Measurements from ENCODE around the gene FGB.

The FGB gene

GRCh38 chr4:154574311-154574710, 11.5 kb downstream of the FGB start:
- POLR2A ChIA-PET = no interaction called here
- no peak for DNase-seq (ENCODE audit: extremely low spot score)
- CTCF ChIA-PET = interaction anchor here (1.1 kb wide), 1 partner anchor 15 kb away, joined by 4 read pairs; no protein-coding TSS in a partner anchor
- no peak for TF ChIP-seq ZNF384 (IDR thresholded peaks at IDR 0.05)

DNA sequence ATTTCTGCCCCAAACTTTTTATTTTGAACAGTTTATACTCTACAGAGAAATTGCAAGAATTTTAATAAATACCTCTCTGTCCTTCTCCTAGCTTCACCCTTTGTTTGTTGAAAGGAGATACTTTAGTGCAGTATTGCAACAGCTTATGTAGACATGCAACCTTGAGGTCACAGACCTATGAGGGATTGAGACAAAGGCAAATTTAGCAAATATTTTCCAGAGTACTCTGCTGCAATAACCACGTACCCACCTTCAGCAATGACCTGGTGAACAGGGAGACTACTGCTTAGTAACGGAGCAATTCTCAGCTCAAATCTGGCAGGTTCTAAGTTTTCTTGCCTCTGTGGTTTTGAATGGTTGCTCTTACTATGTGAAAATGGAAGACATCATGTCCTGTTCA, 14.5 kb downstream of the FGB start:
- DNase-seq (ENCODE audit: extremely low spot score) = no peak
- CTCF ChIA-PET = interaction anchor here (0.8 kb wide), 1 partner anchor 41 kb away, joined by 3 read pairs; no protein-coding TSS in a partner anchor
- POLR2A ChIA-PET = interaction anchor here (0.7 kb wide), 1 partner anchor 27 kb away, joined by 3 read pairs; the partner anchor contains the start of gene PLRG1
- TF ChIP-seq, protein P1, sequence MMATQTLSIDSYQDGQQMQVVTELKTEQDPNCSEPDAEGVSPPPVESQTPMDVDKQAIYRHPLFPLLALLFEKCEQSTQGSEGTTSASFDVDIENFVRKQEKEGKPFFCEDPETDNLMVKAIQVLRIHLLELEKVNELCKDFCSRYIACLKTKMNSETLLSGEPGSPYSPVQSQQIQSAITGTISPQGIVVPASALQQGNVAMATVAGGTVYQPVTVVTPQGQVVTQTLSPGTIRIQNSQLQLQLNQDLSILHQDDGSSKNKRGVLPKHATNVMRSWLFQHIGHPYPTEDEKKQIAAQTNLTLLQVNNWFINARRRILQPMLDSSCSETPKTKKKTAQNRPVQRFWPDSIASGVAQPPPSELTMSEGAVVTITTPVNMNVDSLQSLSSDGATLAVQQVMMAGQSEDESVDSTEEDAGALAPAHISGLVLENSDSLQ (IDR thresholded peaks at IDR 0.05) = no peak
- TF ChIP-seq FOXK2 (IDR thresholded peaks at IDR 0.05) (no peak), SUZ12 (IDR thresholded peaks at IDR 0.05) (no peak), L3MBTL2 (conservative IDR thresholded peaks at IDR 0.05) (no peak), FOXM1 (IDR thresholded peaks at IDR 0.05; ENCODE audit: borderline replicate concordance) (no peak), SP1 (IDR thresholded peaks at IDR 0.05) (no peak), FOXA1 (IDR thresholded peaks at IDR 0.05) (no peak), BHLHE40 (IDR thresholded peaks at IDR 0.05; ENCODE audit: borderline replicate concordance) (no peak), ARNT (IDR thresholded peaks at IDR 0.05) (no peak), HDGF (IDR thresholded peaks at IDR 0.05; ENCODE audit: borderline replicate concordance) (no peak), ELF4 (IDR thresholded peaks at IDR 0.05) (no peak), TARDBP (IDR thresholded peaks at IDR 0.05) (no peak), CTBP1 (IDR thresholded peaks at IDR 0.05; ENCODE audit: borderline replicate concordance) (no peak), LEF1 (IDR thresholded peaks at IDR 0.05; ENCODE audit: borderline replicate concordance) (no peak), ZNF384 (IDR thresholded peaks at IDR 0.05) (no peak), NFRKB (IDR thresholded peaks at IDR 0.05) (no peak)

DNA sequence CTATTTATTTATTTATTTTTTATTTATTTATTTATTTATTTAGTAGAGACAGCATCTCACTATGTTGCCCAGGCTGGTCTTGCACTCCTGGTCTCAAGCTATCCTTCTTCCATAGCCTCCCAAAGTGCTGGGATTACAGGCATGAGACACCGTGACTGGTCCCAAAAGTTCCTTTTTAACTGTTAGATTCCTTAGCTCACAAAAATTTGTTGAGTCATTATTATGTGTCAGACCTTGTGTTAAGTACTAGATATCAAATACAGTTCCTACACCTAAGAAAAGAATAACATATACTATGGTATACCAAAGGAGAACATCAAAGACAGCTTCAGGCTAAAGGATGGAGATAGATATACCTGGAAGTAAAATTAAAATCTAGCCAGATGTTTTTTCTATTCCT, 16.1 kb downstream of the FGB start:
- ChIA-PET POLR2A (no interaction called here), CTCF (no interaction called here)
- TF ChIP-seq SUZ12 (IDR thresholded peaks at IDR 0.05) (no peak), SP1 (IDR thresholded peaks at IDR 0.05) (no peak), HDGF (IDR thresholded peaks at IDR 0.05; ENCODE audit: borderline replicate concordance) (no peak), ARNT (IDR thresholded peaks at IDR 0.05) (no peak), TARDBP (IDR thresholded peaks at IDR 0.05) (no peak), FOXM1 (IDR thresholded peaks at IDR 0.05; ENCODE audit: borderline replicate concordance) (no peak)
- TF ChIP-seq, protein P1 (IDR thresholded peaks at IDR 0.05) = no peak
- DNase-seq (ENCODE audit: extremely low spot score) = no peak

GRCh38 chr4:154579927-154580326, 17.1 kb downstream of the FGB start:
- CTCF ChIA-PET = no interaction called here
- TF ChIP-seq, protein P1 (IDR thresholded peaks at IDR 0.05) = no peak
- no peak for TF ChIP-seq ELF4 (IDR thresholded peaks at IDR 0.05)
- TF ChIP-seq HDGF (IDR thresholded peaks at IDR 0.05; ENCODE audit: borderline replicate concordance) = no peak
- no peak for TF ChIP-seq SUZ12 (IDR thresholded peaks at IDR 0.05)
- TF ChIP-seq SP1 (IDR thresholded peaks at IDR 0.05) = no peak
- TF ChIP-seq TARDBP (IDR thresholded peaks at IDR 0.05) = no peak
- TF ChIP-seq LEF1 (IDR thresholded peaks at IDR 0.05; ENCODE audit: borderline replicate concordance) = no peak
- no peak for TF ChIP-seq ARNT (IDR thresholded peaks at IDR 0.05)
- no peak for TF ChIP-seq FOXK2 (IDR thresholded peaks at IDR 0.05)
- no peak for TF ChIP-seq CTBP1 (IDR thresholded peaks at IDR 0.05; ENCODE audit: borderline replicate concordance)
- no peak for TF ChIP-seq NFRKB (IDR thresholded peaks at IDR 0.05)
- TF ChIP-seq BHLHE40 (IDR thresholded peaks at IDR 0.05; ENCODE audit: borderline replicate concordance) = no peak
- TF ChIP-seq L3MBTL2 (conservative IDR thresholded peaks at IDR 0.05) = no peak
- TF ChIP-seq FOXA1 (IDR thresholded peaks at IDR 0.05) = no peak
- no peak for TF ChIP-seq FOXM1 (IDR thresholded peaks at IDR 0.05; ENCODE audit: borderline replicate concordance)
- TF ChIP-seq ZNF384 (IDR thresholded peaks at IDR 0.05) = no peak
- no peak for DNase-seq (ENCODE audit: extremely low spot score)
- POLR2A ChIA-PET = no interaction called here

DNA sequence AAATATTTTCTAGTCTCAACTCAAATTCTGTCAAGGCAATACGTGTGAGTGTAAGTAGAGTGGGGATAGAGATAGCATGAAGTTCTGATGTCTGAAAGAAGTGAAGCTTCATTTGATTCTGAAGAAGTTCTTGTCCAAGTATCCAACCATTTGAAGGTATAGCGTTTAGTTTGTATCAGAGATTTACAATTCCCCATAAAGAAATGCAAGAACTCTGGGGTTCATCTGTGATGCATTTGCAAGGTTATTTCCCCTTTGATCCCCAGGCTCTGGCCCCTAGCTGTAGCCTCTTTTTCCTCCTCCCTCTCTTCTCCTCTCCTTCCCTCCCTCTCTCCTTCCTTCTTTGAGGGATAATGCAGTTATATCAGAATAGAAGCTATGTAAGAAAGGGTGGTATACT, 19.9 kb downstream of the FGB start:
- TF ChIP-seq CTBP1 (IDR thresholded peaks at IDR 0.05; ENCODE audit: borderline replicate concordance) (no peak), FOXA1 (IDR thresholded peaks at IDR 0.05) (no peak), NFRKB (IDR thresholded peaks at IDR 0.05) (no peak), ARNT (IDR thresholded peaks at IDR 0.05) (no peak), FOXM1 (IDR thresholded peaks at IDR 0.05; ENCODE audit: borderline replicate concordance) (no peak), ZNF384 (IDR thresholded peaks at IDR 0.05) (no peak), LEF1 (IDR thresholded peaks at IDR 0.05; ENCODE audit: borderline replicate concordance) (no peak), TARDBP (IDR thresholded peaks at IDR 0.05) (no peak), ELF4 (IDR thresholded peaks at IDR 0.05) (no peak)
- TF ChIP-seq, protein P1 (IDR thresholded peaks at IDR 0.05) = no peak
- no peak for DNase-seq (ENCODE audit: extremely low spot score)
- ChIA-PET CTCF (no interaction called here), POLR2A (no interaction called here)

- POLR2A ChIA-PET = no interaction called here
- DNase-seq (ENCODE audit: extremely low spot score) = no peak
These were observed 20.4 kb downstream of the FGB start for GRCh38 chr4:154583230-154583629.

More at GRCh38 chr4:154583230-154583629, 20.4 kb downstream of the FGB start:
- CTCF ChIA-PET = no interaction called here
- TF ChIP-seq SUZ12 (IDR thresholded peaks at IDR 0.05) (no peak), FOXK2 (IDR thresholded peaks at IDR 0.05) (no peak), CTBP1 (IDR thresholded peaks at IDR 0.05; ENCODE audit: borderline replicate concordance) (no peak), NFRKB (IDR thresholded peaks at IDR 0.05) (no peak), L3MBTL2 (conservative IDR thresholded peaks at IDR 0.05) (no peak), FOXM1 (IDR thresholded peaks at IDR 0.05; ENCODE audit: borderline replicate concordance) (no peak), ELF4 (IDR thresholded peaks at IDR 0.05) (no peak), SP1 (IDR thresholded peaks at IDR 0.05) (no peak), FOXA1 (IDR thresholded peaks at IDR 0.05) (no peak), ZNF384 (IDR thresholded peaks at IDR 0.05) (no peak), TARDBP (IDR thresholded peaks at IDR 0.05) (no peak), LEF1 (IDR thresholded peaks at IDR 0.05; ENCODE audit: borderline replicate concordance) (no peak)
- TF ChIP-seq, protein P1 (IDR thresholded peaks at IDR 0.05) = no peak
